Kidney capillary endothelial cell (primary cell): ENCODE measurements around the gene ARMC2.

Experiments
- DNase-seq: peaks from one replicate; pipeline ENCODE4 v3.0.0-alpha.2; 2018; ENCODE audit warnings: low spot score

ARMC2 gene

DNA sequence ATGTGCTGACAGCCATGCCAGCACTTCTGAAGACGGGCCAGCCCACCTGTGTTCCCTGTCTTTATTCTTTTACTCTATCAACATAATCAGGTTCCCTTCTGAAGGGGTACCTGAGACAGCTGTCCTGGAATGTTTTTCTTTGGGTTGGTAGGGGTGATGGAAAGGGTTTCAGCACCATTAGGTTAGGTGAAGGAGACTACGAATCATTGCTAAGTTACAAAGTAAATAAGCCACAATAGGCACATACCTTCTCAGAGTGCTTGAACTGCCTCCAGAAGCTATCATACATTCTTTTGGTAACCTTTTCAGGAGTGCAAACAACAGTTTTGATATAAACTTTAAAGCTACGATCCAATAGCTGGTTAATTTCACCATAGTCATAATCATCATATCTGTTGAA is 140.1 kb downstream of the ARMC2 start:
- no peak for DNase-seq

DNA sequence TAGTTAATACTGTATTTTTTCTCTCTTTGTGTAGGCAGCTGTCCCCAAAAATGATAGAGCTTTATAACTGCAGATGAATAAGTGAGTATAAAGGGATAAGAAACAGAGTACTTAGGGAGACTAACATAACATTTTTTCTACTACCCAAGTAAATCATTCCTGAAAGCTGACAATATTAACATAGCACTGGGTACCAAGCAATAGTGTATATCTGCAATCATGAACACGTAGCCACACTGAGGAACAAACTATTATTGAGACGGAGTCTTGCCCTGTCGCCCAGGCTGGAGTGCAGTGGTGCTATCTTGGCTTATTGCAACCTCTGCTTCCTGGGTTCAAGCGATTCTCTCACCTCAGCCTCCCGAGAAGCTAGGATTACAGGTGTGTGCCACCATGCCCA is 140.5 kb downstream of the ARMC2 start:
- DNase-seq = no peak

DNA sequence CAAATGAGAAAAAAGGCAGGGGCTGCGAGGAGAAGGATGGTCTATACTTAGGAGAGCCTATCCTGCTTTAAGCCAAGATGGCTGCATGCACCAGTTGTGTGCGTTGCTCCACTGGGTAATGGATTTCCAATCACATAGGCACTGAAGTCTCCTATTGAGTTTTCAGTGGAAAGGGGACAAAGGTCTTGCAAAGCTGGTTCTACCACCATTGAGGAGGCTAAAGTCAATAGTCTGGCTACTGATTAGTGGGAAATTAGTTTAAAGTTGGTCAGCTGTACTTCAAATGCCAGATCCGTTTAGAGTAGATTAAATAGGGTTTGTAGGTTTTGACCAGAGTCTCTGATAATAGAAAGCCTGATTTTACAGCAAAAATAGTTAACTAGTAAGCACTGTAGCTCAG is 141.5 kb downstream of the ARMC2 start:
- DNase-seq = no peak

DNA sequence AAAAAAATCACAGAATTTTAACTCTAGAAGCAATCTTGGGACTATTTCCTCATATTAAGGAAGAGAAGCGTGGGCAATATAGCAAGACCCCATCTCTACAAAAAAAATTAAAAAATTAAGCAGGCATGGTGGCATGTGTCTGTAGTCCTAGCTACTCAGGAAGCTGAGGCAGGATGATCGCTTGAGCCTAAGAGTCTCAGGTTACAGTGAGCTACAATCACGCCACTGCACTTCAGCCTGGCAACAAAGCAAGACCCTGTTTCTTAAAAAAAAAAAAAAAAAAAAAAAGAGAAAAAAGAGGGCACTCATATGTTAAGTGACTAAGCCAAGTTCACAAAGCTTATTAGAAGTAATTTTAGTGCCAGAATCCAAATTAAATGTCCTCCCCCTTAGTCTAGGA is 145.7 kb downstream of the ARMC2 start:
- DNase-seq = no peak

DNA sequence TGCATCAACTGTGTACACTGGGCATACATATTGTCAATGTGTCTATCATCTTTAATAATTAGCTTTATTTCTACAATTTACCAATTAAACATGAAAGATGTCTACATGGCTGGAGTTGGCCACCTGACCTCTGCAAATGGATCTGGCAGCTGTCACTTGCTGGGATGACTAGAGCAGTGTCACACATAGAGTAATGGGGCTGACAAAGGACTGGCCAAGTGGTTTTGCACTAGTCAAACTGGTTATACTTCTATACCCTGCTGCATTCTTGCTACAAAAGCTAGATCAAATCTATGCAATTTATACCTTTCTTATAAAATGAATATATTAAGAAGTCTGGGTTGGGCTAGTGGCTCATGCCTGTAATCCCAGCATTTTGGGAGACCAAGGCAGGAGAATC is 147.1 kb downstream of the ARMC2 start:
- DNase-seq = no peak

DNA sequence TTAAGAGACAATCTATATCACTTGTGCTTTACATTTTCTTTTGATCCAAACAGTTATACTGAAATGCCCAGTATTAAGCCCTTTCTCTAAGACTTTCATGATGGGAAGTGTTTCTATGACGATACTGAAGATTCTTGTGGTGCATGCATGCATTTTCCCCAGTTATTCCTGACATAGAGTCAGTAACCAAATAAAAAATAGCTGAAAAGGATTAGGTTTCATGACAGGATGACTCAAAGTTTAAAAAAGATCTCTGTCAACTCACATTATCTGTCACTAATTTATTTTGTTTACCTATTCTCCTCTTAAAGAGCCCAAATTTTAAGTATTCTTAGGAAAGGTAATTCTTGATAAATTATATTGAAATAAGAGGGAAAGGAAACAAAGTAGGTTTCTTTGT is 148.0 kb downstream of the ARMC2 start:
- no peak for DNase-seq

DNA sequence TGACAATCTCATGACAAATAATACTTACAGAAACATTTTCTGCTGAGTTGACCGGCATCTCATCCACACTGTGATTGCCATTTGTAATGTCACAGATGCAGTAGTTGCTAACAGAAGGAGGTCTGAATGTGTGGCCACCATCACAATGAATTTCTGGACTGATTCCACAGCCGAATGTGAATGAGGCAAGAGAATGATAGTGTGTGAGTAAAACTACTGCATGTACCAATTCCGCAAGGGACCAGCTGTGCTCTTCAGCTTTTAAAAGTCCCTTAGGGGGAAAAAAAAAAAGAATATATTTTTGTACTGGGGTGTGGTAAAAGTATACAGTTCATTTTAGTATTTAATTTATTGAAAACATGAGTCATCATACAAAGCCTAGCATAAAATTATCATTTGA is 150.3 kb downstream of the ARMC2 start:
- no peak for DNase-seq

DNA sequence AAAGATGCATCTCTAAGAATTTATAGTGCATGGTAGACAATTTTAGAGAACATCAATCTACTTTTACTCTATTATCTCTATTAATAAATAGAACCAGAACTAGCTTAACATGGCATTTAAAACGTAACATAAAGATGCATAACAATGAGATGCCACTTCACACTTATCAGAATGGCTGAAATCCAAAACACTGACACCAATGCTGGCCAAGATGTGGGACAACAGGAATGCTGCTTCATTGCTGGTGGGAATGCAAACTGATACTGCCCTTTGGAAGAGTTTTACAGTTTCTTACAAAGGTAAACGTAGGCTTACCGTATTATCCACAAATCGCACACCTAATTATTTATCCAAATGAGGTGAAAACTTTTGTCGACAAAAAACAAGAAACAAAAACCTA is 151.2 kb downstream of the ARMC2 start:
- no peak for DNase-seq

DNA sequence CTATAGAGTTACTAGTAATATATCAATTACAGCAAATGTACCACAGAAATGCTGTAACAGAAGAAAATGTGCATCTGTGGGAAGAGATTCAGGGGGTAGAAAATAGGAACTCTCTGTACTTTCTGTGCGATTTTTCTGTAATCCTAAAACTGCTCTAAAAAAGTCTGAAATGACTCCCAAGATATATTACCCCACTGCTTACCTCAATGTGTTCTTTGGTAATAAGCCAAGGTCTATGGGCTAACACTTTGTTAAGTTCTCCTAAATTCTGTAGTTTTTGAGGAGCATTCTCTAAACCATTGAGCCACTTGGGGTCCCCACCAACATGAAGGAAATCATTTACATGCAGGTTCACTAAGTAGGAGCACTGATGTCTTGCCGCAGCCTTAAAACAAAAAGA is 152.1 kb downstream of the ARMC2 start:
- no peak for DNase-seq

DNA sequence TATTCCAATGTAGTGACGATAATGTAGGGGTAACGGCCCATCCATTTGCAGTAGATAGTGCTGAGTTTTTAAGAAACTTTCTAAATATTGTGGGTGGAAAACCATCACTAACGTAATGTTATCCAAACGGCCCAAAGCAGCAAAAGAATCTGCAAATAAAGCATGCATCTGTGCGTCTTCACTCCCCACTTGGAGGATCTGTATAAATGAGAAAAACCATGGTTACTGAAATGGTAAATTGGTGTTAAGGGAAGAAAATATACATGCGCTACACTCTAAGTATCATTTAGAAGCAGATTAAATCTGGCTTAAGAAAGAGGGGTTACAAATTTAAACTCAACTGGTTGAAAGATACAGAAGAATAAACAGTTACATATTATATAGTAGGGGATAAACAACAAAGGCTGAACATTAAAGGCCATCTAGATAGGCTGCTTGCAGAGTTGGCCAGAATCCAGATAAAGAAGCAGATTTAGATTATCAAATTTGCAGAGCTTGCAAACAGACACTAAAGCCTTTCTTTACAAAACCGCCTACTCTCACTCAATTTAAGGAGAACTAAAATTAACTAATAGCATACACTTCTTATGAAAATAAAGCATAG is 153.2 kb downstream of the ARMC2 start:
- DNase-seq = no peak

DNA sequence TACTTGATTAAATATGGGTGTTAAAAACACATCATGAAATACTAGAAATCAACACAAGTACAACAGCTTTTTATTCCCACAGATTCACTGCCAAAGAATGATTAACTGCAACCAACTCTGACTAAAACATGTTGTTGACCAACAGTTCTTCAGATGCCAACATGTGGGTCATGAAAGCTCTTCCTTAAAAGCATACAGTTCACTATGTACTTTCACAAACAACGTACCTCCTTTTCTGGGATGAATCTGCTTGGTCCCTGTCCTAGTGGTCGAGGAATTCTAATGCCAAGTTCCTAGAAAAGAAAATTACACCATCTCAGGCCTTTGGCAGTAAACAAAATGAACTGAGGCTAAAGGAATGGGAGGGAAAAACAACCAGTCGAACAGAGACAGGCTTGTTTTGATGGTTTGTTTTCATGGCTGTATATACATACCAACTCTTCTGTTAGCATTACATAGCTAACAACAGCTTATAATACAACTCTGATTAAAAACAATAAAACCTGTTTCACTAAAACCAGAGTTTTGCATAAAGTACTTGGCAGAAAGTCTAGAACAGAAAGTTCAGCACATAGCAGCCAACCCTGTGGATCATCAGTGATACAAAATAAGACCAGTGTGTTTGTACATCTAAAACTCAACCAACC is 154.0 kb downstream of the ARMC2 start:
- no peak for DNase-seq

DNA sequence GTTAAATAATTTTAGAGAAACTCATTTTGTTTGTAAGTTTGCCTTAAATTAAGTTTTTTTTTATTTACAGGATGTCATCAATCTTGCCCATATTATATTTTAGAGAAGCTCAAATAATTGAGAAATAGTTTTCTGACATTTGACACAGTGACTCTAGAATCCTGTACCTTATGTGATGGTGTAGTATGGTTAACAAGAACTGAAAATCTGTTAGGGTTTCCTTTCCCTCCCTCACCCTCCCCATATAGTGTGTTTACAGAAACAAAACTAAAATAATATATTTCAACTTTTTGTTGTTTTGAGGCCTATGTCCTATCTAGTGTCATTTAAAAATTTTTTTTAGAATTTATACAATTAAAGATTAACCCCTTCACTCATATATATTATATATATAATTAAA is 154.7 kb downstream of the ARMC2 start:
- DNase-seq = no peak

DNA sequence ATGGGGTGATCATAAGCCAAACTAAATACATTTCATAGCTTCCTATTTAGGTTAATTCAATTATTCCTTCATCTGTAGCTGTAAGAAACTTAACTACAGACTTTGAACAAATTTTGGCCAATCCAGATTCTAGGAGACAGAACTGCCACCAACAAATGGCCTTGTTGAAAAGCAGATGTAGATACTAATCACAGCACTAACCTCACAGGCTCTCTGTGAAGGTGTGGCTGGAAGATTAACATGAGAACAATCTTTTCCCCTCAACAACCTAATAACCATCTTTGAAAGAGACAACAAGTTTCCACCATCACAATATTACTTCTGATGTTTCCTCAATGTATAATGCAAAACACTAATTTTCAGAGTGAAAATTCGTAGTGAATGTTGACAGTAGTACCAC is 158.6 kb downstream of the ARMC2 start:
- no peak for DNase-seq

DNA sequence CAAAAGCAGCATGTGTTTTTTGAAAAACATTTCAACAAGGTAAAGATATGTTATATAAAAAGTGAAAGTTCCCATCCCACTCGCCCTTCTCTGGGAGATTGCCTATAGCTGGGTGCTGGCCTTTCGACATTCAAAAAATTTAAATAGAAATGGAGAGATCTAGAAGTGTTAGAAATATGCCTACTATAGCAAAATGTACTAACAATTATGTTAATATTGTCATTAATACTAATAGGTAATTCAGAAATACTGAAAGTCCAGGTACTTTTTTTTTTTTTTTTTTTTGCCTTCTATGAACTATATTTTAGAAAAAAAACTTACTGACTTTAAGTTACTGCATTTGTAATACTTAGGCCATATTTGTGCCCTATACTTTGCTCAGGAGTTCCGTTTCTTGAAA is 159.3 kb downstream of the ARMC2 start:
- no peak for DNase-seq

DNA sequence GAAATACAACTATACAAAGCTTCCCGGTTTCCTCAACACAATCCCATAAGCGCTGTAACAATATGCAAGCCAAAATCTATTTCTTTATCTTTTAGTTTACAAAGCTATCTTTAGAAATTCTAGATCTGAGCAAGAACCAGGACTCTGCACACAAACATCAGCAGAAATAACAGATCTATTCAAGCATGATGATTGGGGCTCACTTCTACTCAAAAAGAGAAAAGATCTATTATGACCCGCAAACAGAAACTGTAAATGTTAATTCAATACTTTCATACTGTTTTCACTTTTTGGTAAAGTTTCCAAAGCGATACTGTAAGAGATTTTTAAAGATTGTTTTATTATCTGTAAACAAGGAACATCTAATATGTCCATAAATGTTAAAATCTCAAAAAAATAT is 159.8 kb downstream of the ARMC2 start:
- DNase-seq = no peak

DNA sequence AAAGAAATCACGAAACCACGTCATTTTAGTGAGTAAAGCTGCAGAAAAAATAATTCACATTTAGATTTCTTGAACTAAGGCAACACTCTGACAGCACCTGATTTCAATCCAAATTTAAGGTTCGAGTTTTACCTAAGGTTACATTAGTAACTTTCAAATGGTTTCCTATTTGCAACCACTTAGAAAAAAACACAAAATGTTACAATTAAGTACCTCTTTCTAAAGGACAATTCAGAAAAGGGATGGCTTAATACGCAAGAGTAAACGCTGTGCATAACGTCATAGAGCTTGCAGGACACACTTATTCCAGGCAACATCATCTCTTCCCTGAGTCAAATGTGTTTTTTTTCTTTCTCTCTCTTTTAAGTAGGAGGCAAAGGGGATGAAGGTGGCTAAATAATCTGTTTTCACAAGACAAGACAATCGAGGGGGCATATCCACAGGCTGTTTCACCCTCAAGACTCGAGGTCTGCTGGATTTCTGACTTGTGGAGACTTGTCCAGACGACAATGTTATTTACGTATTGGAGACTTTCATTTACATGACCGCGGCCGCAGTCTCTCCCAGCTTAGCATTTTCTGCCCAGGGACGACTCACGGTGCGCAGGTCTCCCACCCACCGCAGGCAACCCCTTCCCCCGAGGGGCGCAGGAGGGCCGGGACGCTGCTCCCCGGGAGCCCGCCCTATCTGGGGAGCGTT is 160.5 kb downstream of the ARMC2 start:
- DNase-seq = peak; percentile 42

DNA sequence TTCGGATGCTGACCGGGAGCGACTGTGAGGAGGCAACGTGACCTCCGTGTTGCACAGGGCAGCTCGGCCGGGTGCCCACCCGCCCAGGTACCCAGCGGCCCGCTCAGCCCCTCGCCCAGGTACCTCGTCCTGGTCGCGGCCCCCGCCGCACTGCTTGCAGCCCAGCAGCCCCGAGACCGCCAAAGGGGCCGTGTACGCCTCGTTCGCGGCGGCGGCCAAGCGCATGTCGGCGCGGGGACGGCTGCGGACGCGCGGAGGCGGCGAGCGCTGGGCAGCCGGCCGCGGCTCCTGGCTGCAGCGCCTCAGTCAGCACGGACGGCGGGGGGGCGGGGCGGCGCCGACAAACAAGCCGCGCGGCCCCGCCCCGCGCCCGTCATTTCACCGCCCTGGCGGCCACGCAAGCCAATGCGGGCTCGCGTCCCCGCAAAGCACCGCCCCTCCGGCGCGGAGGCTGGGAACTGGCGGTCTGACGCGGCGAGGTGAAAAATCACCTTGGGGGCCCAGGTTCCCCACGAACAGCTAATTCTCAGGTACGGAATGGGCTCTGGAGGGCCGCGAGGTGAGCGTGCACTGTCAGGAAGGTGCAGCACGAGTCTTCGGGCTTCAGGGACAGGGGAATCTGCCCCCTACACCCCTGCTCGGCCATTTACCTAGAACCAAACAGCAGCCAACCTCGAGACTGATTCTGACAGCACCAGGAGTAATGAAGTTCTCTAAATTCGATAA is 161.2 kb downstream of the ARMC2 start:
- peak; percentile 88 for DNase-seq

DNA sequence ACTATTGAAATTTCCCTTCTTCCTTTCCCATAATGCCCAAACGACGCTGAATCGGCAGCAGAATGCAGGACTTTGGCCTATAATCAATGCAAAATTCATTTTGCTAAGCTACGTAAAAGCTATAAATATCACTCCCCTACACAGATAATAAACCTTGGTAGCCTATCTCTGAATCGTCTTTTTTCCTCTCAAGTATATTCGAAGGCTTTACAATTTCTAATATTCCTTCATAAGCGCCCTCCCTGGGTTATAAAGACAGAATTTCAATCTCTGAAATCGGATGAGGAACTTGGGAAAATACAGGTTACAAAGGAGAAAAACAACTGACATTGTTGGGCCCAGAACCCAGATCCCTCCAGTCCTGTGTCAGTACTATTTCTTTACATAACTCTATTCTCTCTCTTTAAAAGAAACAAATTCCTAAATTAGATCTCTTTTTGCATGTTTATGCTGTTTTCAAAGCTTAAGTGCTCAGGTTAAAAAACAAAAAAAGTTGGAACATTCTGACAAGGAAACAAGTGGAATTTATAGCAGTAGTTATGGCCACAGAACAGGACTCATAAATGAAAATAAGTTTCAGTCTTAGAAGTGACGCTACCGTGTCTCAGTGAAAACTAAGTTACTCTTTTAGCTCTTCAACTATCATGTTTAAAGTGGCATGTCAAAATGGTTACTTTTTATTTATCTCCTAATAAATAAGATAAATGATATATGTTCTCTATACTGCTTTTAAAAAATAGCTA is 161.9 kb downstream of the ARMC2 start:
- no peak for DNase-seq

DNA sequence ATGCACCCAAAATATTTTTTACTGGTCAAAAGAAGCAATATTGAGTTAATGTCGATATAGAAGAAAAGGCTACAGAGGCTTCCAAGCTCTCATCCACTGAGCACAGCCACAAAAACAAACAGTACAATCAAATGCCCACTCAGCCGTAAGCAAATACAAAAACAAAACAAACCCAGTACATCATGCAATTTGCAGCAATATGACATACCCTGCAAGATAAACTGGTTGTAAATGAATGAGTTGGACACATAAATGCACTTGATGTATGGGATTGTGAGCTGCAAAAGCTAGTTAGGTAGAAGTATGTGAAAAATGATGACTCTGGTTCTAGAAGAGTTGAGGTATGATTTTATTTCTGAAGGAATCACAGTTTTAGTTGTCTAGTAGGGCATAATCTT is 162.5 kb downstream of the ARMC2 start:
- DNase-seq = no peak

DNA sequence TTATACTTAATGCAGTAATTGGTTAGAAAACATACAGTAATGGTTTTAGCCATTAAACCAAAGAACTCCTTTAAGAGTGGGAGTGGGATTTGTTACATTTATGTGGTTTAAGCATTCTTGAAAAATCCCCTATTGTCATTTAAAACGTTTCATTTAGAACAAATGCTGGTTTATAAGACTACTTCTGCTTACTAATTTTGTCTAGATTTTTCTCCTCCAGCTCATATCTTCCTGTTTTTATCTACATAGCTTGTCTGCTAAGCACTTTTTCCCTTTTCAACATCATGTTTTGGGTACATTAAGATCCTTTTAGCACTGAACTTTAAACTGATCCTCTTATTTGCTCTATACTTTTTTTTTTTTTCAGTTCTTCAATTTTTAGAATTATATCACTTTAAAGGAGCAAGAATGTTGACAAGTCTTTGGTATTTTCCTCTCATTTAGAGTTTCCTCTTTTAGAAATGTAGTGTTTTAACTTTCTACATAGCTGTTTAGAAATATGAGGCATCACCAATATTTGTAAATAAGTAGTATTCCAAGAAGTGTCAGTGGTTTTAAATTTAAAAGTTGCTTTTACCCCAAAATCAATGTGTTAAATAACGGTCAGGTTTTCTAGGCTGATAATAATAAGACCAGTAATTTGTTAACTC is 165.6 kb downstream of the ARMC2 start:
- no peak for DNase-seq

DNA sequence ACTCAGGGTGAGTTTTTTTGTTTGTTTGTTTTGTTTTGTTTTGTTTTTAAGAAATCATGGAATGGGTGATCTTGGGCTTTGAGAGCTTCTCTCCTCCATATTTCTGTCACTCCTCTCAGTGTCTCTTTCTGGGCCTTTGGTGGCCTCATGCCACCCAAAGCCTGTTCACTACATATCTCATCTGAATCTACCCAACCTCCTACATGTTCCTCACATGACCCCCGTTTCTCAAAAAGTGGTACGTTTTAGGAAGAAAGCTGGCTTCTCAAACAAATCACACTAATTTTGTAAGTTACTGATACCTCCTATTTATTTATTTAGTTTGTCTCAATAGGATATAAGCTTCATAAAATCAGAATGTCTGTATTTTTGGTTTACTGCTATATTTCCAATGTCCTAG is 166.4 kb downstream of the ARMC2 start:
- no peak for DNase-seq

DNA sequence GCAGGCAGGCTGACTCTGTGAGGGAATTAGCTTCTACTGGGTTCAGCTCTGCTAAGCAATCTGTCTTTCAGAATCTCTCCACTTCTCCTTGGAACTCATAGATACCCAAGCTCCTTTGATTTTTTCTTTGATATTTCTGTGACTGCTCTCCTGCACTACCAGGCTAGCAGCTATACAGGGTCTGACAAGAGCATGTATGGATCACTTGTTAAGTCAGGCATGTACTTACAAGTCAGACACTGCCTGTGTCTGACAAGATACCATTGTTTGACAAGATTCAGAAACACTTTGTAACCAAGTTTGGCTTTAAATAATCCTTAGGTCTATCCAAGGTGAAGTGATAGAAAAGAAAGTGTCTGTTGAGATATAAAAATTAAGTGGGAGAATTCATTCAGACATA is 167.0 kb downstream of the ARMC2 start:
- DNase-seq = no peak
